Endothelial cell of umbilical vein (primary cell): ENCODE data around the gene TMEM269. TPM values are rescaled to one million over a fixed set of nuclear protein-coding genes. Genes with fewer than 3 reads are reported as not detected.

Experiments used
- BruUV-seq: library from RNA; stranded (reverse); fragments of 400-500 nt; replicated peaks from 2 replicates; lab custom pipeline; 2021; lab: Mats Ljungman, UMichigan
- CTCF ChIA-PET: fragments of 300-600, 350-600 bp; sonication (Branson Sonifier 250); formaldehyde crosslinking; loops from one replicate; lab custom pipeline; 2021; ENCODE audit warnings: antibody characterized with exemption, inconsistent platforms; lab: Charles Lee
- POLR2A ChIA-PET: fragments of 300-600, 350-600 bp; sonication (Branson Sonifier 250); formaldehyde crosslinking; loops from one replicate; lab custom pipeline; 2021; ENCODE audit warnings: antibody characterized with exemption, inconsistent platforms; lab: Charles Lee
- DNase-seq: peaks from one replicate; pipeline ENCODE4 v3.0.0-alpha.2; 2011; ENCODE audit warnings: low read depth, low spot score
- FAIRE-seq: peaks from 2 replicates; lab custom pipeline; 2011; peaks lifted over from hg19 to GRCh38; lab: Jason Lieb, UNC
- H2AFZ ChIP-seq: 2 replicates; pipeline ENCODE4 v1.6.0; 2012; ENCODE audit warnings: low read depth, low read length, control low read depth, inconsistent platforms
- H3K27ac ChIP-seq: 2 replicates; pipeline ENCODE4 v1.5.1; 2011; ENCODE audit warnings: low read depth, mild to moderate bottlenecking, control low read depth, low read length, moderate library complexity; ENCODE audit not compliant: insufficient read depth
- H3K27me3 ChIP-seq, 2 experiments: 2 replicates each; pipeline versions ENCODE4 v1.6.0 to v1.6.1; 2011; ENCODE audit warnings: low read length in 2 of 2, mixed read lengths in 1 of 2; ENCODE audit not compliant: control insufficient read depth in 2 of 2, insufficient read depth in 2 of 2
- H3K36me3 ChIP-seq, 2 experiments: 2 replicates in 1 of 2; 3 replicates in 1 of 2; pipeline ENCODE4 v1.5.1; 2011; ENCODE audit warnings: low read length in 2 of 2, mild to moderate bottlenecking in 1 of 2, moderate library complexity in 1 of 2; ENCODE audit not compliant: control insufficient read depth in 2 of 2, insufficient read depth in 2 of 2; ENCODE audit errors: extremely low read depth in 1 of 2
- H3K4me1 ChIP-seq: 3 replicates; pipeline ENCODE4 v1.5.1; 2011; ENCODE audit warnings: mild to moderate bottlenecking, low read length; ENCODE audit not compliant: control insufficient read depth, insufficient read depth; ENCODE audit errors: extremely low read depth
- H3K4me2 ChIP-seq: 2 replicates; pipeline ENCODE4 v1.6.1; 2011; ENCODE audit warnings: low read length, control low read depth, mixed read lengths; ENCODE audit not compliant: insufficient read depth
- H3K4me3 ChIP-seq, 3 experiments: fragments of 200-600 bp in 1 of 3; sonication (generic), shearing (Covaris generic) in 1 of 3; replicated peaks in 1 of 3; 2 replicates each; pipeline ENCODE4 v1.5.1; 2011 to 2016; ENCODE audit warnings: control low read depth in 3 of 3, low read length in 3 of 3, mild to moderate bottlenecking in 2 of 3, inconsistent platforms in 1 of 3, low read depth in 1 of 3, moderate library complexity in 1 of 3; ENCODE audit not compliant: insufficient read depth in 1 of 3
- H3K79me2 ChIP-seq: 2 replicates; pipeline ENCODE4 v1.6.0; 2012; ENCODE audit warnings: low read length, inconsistent platforms; ENCODE audit not compliant: control insufficient read depth, insufficient read depth
- H3K9ac ChIP-seq: replicated peaks from 2 replicates; pipeline ENCODE3; 2011; ENCODE audit warnings: low read length, control low read depth; ENCODE audit not compliant: insufficient read depth; ENCODE audit errors: extremely low read depth
- H3K9me1 ChIP-seq: replicated peaks from 3 replicates; pipeline ENCODE4 v1.6.0; 2011; ENCODE audit warnings: mild to moderate bottlenecking, low read length; ENCODE audit not compliant: control insufficient read depth, insufficient read depth; ENCODE audit errors: extremely low read depth
- H3K9me3 ChIP-seq: replicated peaks from 2 replicates; pipeline ENCODE4 v1.5.1; 2012; ENCODE audit warnings: low read length, inconsistent platforms; ENCODE audit not compliant: control insufficient read depth, insufficient read depth
- H4K20me1 ChIP-seq: replicated peaks from 2 replicates; pipeline ENCODE3; 2011; ENCODE audit warnings: mild to moderate bottlenecking, low read length; ENCODE audit not compliant: control insufficient read depth, insufficient read depth; ENCODE audit errors: extremely low read depth
- EZH2 ChIP-seq: IDR thresholded peaks from 2 replicates; pipeline ENCODE4 v1.6.1; 2012; ENCODE audit warnings: borderline replicate concordance, low read depth, mild to moderate bottlenecking, moderate library complexity, low read length, inconsistent platforms; ENCODE audit not compliant: severe bottlenecking
- FOS ChIP-seq: IDR thresholded peaks from 2 replicates; pipeline ENCODE4 v1.6.1; 2011; ENCODE audit warnings: mild to moderate bottlenecking, low read length, moderate library complexity, borderline replicate concordance; ENCODE audit not compliant: insufficient read depth
- GATA2 ChIP-seq: IDR thresholded peaks from 2 replicates; pipeline ENCODE4 v1.7.0; 2011; ENCODE audit warnings: low read depth, mild to moderate bottlenecking, moderate library complexity, mixed read lengths, low read length; ENCODE audit not compliant: insufficient read length, insufficient read depth
- JUN ChIP-seq: IDR thresholded peaks from 2 replicates; pipeline ENCODE4 v1.6.1; 2011; ENCODE audit warnings: borderline replicate concordance, low read depth; ENCODE audit not compliant: insufficient read length, insufficient read depth
- MYC ChIP-seq: IDR thresholded peaks from one replicate; pipeline ENCODE4 v1.6.1; 2011; ENCODE audit warnings: mild to moderate bottlenecking, low read depth, low read length
- POLR2A ChIP-seq: IDR thresholded peaks from 2 replicates; pipeline ENCODE4 v1.6.1; 2012; ENCODE audit warnings: low read depth, mild to moderate bottlenecking, control low read depth, low read length
- POLR2AphosphoS5 ChIP-seq: IDR thresholded peaks from 2 replicates; pipeline ENCODE4 v1.6.1; 2012; ENCODE audit warnings: low read depth, mild to moderate bottlenecking, control low read depth, low read length, moderate library complexity; ENCODE audit not compliant: insufficient read depth
- dilution Hi-C: fragments of 300-500 bp; cut with MboI; formaldehyde crosslinking; loops from one replicate; pipeline ENCODE4 v1.15.0; 2019; ENCODE audit warnings: low sequenced_read_pairs; ENCODE audit not compliant: extremely low pct_ligation_motif_present
- intact Hi-C: fragments of 100-400 bp; cut with micrococcal nuclease; formaldehyde crosslinking; loops from one replicate; pipeline ENCODE4 v1.10.0; 2022
- polyA plus RNA-seq, 4 experiments: library from polyadenylated mRNA; depleted of rRNA in 3 of 4; stranded (reverse) in 3 of 4; unstranded in 1 of 4; fragments of >200 nt; gene quantifications; 2 replicates each; pipeline versions ENCODE4 v1.2.1 to v1.2.3, GENCODE V29; 2011 to 2012; ENCODE audit warnings: missing spikeins in 1 of 4
- total RNA-seq: library from RNA; stranded (reverse); gene quantifications from 2 replicates; pipeline ENCODE4 v1.2.3, GENCODE V29; 2021
- TF ChIP-seq, protein P1 (sequence below), 2 donors: IDR thresholded peaks; 1 replicate in 1 of 2; 2 replicates in 1 of 2; pipeline ENCODE4 v1.5.1; 2011; ENCODE audit warnings: low read length in 2 of 2, mild to moderate bottlenecking in 2 of 2, moderate library complexity in 2 of 2, control low read depth in 1 of 2, inconsistent platforms in 1 of 2, low read depth in 1 of 2; ENCODE audit not compliant: insufficient read depth in 1 of 2; ENCODE audit errors: extremely low read depth in 1 of 2
- TF ChIP-seq, protein P2 (sequence below): IDR thresholded peaks from 2 replicates; pipeline ENCODE4 v1.6.1; 2011; ENCODE audit not compliant: insufficient read depth, insufficient read length

TMEM269 gene
- total and polyA plus RNA-seq, 2 donors (not counting 3 experiments of a cell fraction or from before 2014, with no cell fraction given) = 0.03 TPM; not detected in 1

DNA sequence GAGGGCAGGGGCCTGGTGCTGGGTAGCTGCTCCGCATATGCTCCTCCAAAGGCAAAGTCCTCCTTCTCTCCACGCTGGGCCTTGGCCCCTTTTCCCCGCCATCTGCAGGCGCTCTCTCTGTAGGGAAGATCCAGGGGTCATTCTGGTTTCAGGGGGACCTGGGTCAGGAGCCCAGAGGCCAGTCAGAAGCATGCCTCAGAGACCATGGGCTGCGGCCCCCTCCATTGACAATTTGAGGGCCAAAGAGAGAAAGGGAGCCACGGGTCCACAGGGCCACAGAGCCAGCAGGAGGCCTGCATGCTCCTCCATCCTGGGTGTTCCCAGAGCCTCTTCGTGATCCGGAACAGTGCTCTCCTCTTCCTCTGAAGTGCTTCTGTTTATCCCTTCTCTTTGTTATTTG is 42.6 kb upstream of the TMEM269 start:
- Histone ChIP-seq H2AFZ (no peak overlapping the region), H3K27me3 (no peaks in the 10 kb centered on the region), H3K9me1 (no peaks in the 10 kb centered on the region), H3K79me2 (no peaks in the 10 kb centered on the region), H4K20me1 (no peaks in the 10 kb centered on the region), H3K9me3 (no peaks in the 10 kb centered on the region), H3K4me3 (no peak overlapping the region), H3K4me2 (no peak overlapping the region), H3K4me1 (no peaks in the 10 kb centered on the region), H3K36me3 (peaks cover 0 to 12% of the 10 kb centered on the region in 2 experiments), H3K9ac (no peak overlapping the region), H3K27ac (no peak overlapping the region)
- CTCF ChIA-PET = interaction anchor here (1.2 to 6.1 kb wide), 2 partner anchors 11 to 164 kb away, joined by 3 to 79 read pairs; no protein-coding TSS in a partner anchor
- no TSS peak for BruUV-seq
- dilution Hi-C loops (no loop called here), intact Hi-C loops (no loop called here)
- TF ChIP-seq, protein P1, sequence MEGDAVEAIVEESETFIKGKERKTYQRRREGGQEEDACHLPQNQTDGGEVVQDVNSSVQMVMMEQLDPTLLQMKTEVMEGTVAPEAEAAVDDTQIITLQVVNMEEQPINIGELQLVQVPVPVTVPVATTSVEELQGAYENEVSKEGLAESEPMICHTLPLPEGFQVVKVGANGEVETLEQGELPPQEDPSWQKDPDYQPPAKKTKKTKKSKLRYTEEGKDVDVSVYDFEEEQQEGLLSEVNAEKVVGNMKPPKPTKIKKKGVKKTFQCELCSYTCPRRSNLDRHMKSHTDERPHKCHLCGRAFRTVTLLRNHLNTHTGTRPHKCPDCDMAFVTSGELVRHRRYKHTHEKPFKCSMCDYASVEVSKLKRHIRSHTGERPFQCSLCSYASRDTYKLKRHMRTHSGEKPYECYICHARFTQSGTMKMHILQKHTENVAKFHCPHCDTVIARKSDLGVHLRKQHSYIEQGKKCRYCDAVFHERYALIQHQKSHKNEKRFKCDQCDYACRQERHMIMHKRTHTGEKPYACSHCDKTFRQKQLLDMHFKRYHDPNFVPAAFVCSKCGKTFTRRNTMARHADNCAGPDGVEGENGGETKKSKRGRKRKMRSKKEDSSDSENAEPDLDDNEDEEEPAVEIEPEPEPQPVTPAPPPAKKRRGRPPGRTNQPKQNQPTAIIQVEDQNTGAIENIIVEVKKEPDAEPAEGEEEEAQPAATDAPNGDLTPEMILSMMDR (IDR thresholded peaks at IDR 0.05; ENCODE audit: extremely low read depth in 1 of 2, insufficient read depth in 1 of 2, low read depth in 1 of 2, low read length in 2 of 2) = no peak
- no peak for TF ChIP-seq EZH2
- TF ChIP-seq FOS = no peak
- TF ChIP-seq JUN = no peak
- no peak for TF ChIP-seq POLR2A
- TF ChIP-seq MYC = no peak
- no peak for TF ChIP-seq GATA2
- TF ChIP-seq, protein P2, sequence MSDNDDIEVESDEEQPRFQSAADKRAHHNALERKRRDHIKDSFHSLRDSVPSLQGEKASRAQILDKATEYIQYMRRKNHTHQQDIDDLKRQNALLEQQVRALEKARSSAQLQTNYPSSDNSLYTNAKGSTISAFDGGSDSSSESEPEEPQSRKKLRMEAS = no peak
- no peak for TF ChIP-seq POLR2AphosphoS5
- FAIRE-seq = no peak
- POLR2A ChIA-PET = no interaction called here
- DNase-seq = no peak
